ENCODE results near the gene KRTAP5-1. TPM values are rescaled to one million over a fixed set of nuclear protein-coding genes. Genes with fewer than 3 reads are reported as not detected.

Gene KRTAP5-1
- total RNA-seq, 2 experiments from 2014 or later = not detected

- Mint-ChIP-seq H3K9me3 (no peaks in the 10 kb centered on the region), H3K4me3 (no peak overlapping the region), H3K27ac (no peak overlapping the region), H3K4me1 (peaks cover 15% of the 10 kb centered on the region), H3K36me3 (no peaks in the 10 kb centered on the region), H3K27me3 (no peaks in the 10 kb centered on the region)
- no peak for DNase-seq
These were observed 46.9 kb downstream of the KRTAP5-1 start for GRCh38 chr11:1538153-1538552.

DNA sequence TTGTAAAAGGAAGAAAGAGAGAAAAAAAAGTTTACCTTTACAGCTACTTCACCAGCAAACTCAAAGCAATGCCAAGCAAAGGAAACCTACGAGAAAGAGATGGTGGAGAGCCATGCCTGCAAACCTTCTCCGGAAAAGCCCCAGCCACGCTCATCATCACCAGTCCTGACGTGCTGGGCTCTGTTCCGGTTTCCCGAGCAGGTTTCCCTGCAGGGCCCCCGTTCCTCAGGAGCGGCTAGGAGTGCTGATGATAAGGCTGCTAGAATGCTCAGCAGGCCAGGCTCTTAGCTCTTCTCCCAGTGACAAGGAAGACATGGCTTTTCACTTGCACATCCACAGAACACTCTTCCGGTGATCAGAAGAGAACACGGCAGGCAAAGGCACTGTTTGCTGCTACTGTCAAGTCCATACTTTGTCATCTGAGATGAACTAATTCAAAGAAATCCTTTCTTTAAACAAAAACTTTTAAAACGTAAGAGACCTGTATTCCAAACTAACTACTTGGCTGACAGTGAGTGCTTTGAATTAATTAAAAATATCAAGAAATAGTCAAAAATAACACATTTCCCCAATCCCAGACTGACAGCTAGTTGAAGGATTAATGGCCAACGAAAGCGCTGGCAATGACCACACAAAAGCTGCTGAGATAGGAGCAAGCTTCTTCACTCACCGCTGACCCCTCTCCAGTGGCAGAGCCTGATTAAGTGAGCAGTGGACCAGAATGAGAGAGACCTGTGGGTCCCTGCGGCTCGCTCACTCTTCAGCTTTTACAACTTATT, 48.8 kb downstream of the KRTAP5-1 start:
- no peaks in the 10 kb centered on the region for H3K27me3 Mint-ChIP-seq
- no peaks in the 10 kb centered on the region for H3K36me3 Mint-ChIP-seq
- no peak for DNase-seq
- H3K4me3 Mint-ChIP-seq = no peak overlapping the region
- H3K9me3 Mint-ChIP-seq = no peaks in the 10 kb centered on the region
- no peak overlapping the region for H3K27ac Mint-ChIP-seq
- H3K4me1 Mint-ChIP-seq = peaks cover 24% of the 10 kb centered on the region

GRCh38 chr11:1534682-1535081, 50.4 kb downstream of the KRTAP5-1 start:
- Mint-ChIP-seq H3K9me3 (no peaks in the 10 kb centered on the region), H3K4me3 (no peak overlapping the region), H3K27ac (no peak overlapping the region), H3K4me1 (peaks cover 28% of the 10 kb centered on the region), H3K27me3 (no peaks in the 10 kb centered on the region), H3K36me3 (no peaks in the 10 kb centered on the region)
- no peak for DNase-seq

Other genes with a start within 250 kb of the KRTAP5-1 start
- under 1 TPM; 0.46 to 0.97 TPM for gene BRSK2, start 195.3 kb downstream of the KRTAP5-1 start, total RNA-seq
- gene MOB2, start 98.5 kb downstream of the KRTAP5-1 start, total RNA-seq = 10 to 100 TPM; 15.2 to 16.3 TPM
- gene DUSP8, start 13.0 kb downstream of the KRTAP5-1 start, total RNA-seq = 1 to 10 TPM; 1.5 to 2.1 TPM
- not detected for gene KRTAP5-2, start 13.0 kb upstream of the KRTAP5-1 start, total RNA-seq
- not detected for gene KRTAP5-3, start 23.2 kb upstream of the KRTAP5-1 start, total RNA-seq
- gene KRTAP5-4, start 36.9 kb upstream of the KRTAP5-1 start, total RNA-seq = not detected
- gene KRTAP5-5, start 44.5 kb upstream of the KRTAP5-1 start, total RNA-seq = not detected
- not detected for gene KRTAP5-6, start 111.9 kb upstream of the KRTAP5-1 start, total RNA-seq
- gene IFITM10, start 165.3 kb upstream of the KRTAP5-1 start, total RNA-seq = not detected
- gene CTSD, start 178.6 kb upstream of the KRTAP5-1 start, total RNA-seq = 10 to 100 TPM; 40.9 to 43.0 TPM
- not detected for gene SYT8, start 249.7 kb upstream of the KRTAP5-1 start, total RNA-seq

Data from activated naive CD8-positive, alpha-beta T cell treated with anti-CD3 and anti-CD28 coated beads for 36 hours (primary cell).